OCI-M2 (cell line): Measurements from ENCODE around the gene PTDSS2.

Experiments
- DNase-seq: peaks from one replicate; lab custom pipeline; 2025; ENCODE audit not compliant: unreplicated experiment; lab: John Stamatoyannopoulos, UW

PTDSS2 gene

DNA sequence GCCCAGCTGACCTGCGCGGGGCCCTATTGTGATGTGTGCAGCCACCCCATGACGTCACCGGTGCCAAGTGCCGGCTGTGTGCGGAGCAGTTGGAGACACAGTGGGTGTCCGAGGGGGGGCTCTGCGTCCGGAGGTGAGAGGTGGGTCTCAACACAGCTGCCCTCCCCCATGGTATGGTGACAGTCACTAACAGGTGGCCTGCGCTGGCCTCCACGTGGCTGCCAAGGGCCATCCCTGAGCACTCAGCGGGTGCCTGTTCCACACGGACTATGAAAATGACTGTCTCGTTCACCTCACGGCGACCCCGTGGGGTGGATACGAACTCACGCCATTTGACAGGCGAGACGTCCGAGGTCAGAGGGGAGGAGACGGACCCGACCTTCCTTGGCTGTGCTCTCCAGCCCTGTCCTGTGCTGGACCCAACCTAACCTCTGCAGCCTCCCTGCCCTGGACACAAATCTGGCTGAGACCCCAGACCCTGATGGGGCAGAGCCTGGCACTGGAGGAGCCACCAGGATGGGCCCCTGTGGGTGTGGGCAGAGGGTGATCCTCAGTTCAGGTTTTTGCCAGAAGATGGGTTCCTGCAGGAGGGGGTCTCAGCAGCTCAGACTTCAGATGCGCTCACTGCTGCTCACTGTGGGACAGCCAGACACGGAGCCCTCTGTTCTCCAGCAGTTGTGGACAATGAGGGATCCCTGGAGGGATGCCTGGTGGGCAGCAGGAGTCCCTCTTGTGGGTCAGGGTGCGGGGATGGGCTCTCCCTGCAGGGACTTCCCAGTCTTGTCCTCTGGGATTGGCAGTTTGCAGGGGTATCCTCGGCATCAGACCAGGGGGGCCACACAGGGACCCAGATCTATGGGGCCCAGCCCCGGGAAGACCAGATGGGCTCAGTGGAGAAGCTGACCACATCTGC is 79.0 kb downstream of the PTDSS2 start:
- no peak for DNase-seq

DNA sequence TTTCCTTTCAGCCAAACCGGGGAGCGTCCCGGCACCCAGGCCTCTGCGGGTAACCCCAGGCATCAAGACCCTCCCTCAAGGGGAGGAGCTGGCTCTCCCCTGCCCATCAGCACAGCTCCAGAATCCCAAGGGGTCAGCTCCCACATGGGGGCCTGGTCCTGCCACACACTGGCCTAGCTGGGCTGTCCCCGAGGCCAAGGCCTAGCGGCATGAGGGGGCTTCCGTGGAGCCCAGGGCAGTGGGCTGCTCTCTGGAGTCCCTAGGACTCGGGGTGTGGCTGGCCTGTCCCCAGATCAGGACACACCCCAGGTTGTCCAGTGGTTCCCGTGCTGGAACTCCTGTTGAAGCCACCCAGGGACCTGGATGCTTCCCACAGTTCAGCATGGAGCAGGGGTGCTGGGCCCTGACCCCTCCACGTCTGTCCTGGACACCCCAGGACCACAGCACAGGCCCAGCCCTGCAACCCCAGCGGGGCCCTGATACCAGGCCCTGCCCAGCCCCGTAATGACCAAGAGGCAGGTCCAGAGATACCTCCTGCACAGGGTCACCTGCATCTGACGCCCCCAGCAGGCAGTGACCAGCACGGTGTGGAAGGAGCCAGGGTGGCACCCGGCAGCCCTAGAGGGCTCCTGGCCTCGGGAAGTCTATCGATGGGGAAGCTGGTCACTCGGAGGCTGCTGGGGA is 79.8 kb downstream of the PTDSS2 start:
- DNase-seq = no peak

DNA sequence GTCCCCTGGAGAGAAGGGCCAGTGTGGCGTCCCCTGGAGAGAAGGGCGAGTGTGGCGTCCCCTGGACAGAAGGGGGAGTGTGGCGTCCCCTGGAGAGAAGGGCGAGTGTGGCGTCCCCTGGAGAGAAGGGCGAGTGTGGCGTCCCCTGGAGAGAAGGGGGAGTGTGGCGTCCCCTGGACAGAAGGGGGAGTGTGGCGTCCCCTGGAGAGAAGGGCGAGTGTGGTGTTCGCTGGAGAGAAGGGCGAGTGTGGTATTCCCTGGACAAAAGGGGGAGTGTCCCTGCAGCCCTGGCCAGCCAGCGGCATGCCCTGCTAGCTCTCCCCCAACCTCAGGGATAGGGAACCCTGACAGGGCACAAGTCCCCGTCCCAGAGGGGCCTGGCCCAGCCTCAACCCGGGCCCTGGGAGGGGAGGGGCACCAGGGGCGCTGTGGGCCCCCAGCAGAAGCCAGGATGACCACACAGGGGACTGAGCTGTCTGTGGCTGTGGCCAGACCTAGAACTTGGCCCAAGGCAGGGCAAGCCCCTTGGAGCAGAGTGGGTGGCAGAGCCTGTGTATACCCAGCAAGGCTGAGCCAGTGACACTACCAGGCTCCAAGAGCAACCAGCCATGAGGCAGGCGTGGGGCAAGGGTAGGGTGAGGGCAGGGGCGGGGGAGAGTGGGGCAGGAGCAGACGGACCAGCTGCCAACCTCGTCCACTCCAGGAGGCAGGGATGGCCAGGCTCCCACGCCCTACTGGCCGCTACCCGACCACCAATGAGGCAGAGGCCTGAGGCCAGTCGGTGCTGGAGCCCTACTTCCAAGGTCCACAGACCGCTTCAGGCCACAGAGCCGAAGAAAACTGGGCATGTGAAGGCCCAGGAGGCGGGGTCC is 81.1 kb downstream of the PTDSS2 start:
- no peak for DNase-seq

DNA sequence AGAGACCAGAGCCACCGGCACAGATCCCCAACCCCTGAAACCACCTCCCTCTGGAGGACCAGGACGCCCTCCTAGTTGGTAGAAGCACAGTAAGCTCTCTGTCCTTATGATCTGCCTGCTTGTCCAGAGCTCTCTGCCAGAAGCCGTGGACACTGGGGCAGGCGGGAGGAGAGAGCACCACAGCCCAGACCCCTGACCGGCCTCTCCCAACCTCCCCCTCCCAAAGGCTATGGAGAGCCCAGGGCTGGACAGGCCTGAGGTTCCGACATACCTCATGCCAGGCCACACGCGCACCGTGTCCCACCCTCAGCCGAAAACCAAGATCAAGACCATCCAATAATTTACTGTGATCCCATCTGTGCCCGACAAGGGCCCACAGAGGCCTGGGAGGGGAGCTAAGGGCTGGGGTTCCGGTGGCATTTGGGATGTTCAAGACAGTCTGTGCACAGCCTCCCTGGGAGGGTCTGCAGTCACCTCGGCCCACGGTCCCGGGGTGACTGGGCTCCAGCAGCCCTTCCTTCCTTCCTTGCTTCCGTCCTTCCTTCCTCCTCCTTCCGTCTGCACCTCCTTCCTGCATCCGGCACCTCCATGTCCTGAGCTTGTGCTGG is 81.9 kb downstream of the PTDSS2 start:
- no peak for DNase-seq

DNA sequence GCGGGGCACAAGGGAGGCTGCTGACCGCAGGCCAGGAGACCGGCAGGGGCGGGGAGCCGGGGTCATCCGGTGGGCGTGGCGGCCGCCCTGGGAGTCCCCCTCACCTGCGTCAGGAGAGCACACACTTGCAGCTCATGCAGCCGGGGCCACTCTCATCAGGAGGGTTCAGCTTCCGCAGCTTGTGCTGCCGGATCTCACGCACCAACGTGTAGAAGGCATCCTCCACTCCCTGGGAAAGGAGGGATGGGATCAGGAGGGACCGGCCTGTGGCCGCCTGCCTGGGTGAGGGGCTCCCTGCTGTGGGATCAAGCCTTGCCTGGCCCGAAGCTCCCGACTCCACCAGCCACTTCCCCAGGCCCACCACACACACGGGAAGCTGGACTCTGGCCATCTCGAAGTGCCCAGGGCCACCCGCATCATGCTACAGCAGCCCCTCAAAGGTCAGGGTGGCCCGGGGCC is 82.5 kb downstream of the PTDSS2 start:
- DNase-seq = no peak

DNA sequence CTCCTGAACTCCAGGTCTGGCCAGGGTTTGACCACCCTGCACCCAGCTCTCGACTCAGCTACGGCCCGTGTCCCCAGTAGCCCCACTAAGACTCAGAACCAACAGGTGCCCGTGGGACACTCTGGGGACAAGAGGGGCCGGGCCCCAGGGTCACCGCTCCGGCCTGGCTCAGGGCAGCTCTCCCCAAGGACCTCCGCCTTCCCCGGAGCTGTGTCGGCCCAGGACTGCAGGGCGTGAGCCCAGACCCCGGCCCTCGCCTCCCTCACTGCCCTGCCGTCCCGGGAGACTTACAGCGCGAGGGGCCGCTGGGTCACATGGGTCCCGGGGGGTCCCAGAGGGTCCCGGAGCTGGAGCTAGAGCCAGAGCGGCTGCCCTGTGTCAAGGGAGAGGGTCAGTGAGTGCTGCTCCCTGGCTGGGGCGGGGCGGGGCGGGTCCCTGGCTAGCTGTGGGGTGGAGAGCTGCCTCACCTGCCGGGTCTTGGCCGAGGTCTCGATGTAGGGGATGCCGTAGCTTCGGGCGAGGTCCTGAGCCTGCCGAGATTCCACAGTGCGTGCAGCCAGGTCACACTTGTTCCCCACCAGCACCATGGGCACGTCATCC is 83.0 kb downstream of the PTDSS2 start:
- DNase-seq = no peak

DNA sequence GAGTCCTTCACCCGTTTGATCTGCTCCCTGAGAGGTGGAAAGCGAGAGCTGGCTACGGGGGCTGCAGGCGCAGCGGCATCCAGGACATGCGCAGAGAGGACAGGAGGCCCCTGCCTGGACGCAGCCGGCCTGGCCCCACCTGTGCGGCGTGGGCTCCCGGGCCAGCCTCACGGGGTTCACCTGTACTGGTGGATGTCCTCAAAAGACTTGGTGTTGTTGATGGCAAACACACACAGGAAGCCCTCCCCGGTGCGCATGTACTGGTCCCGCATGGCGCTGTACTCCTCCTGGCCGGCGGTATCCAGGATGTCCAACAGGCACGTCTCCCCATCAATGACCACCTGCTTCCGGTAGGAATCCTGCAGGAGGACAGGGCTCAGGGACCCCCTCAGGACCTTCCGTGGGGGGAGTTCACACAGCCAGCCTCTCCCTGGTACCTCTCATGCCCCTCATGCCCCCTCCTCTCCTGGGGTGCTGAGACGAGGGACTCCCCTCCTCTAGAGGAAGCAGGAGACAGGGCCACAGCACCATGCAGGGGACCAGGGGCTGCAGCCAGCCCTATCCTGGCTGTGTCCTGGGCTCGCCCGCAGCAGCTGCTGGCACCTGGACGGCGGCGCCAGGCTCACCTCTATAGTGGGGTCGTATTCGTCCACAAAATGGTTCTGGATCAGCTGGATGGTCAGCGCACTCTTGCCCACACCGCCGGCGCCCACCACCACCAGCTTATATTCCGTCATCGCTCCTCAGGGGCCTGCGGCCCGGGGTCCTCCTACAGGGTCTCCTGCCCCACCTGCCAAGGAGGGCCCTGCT is 83.7 kb downstream of the PTDSS2 start:
- no peak for DNase-seq

DNA sequence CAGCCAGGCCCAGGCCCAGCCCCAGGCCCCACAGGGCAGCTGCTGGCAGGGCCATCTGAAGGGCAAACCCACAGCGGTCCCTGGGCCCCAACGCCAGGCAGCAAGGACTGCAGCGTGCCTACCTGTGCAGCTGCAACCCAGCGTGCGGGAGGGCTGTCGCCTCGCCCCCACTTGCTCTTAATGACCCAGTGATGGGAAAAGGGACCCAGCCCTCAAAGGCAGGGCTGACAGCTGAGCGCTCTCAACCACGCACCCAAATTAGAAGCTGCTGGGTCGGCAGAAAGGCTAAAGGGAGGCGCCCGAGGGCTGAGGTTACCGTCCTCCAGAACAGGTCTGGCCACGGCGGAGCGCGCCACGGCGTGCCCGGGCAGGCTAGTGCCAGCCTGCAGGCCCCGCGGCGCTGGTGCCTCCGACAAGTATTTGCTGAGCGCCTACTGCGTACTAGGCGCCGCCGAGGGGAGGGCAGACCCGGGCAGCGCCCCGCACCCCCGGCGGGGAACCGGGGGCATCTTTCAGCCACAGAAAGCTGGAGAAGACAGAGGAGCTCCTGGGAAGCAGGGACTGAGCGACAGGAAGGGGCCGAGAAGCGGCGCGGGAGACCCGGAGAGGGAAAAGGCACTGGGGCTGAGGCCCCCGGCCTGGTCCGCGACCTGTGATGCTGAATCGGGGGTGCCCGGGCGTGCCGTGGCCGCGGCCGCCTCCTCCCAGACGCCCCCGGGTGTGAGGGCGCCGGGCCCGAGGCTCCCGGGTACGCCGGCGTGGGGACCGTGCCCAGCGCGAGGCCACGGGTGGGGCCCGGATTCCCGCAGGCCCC is 84.5 kb downstream of the PTDSS2 start:
- no peak for DNase-seq

DNA sequence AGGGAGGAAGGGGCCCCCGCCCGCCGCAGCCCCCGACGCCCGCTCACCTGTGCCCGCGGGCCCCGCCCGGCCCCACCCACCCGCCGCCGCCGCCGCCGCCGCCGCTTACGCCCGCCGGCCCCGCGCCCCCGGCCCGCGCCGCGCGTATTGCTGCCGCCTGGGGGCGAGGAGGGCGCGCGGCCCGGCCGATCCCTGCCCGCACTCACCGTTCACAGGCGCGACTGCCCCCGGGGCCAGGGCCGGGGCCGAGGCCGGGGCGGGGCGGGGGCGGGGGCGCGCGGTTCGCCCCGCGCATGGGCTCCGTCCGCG is 85.1 kb downstream of the PTDSS2 start:
- DNase-seq = no peak

DNA sequence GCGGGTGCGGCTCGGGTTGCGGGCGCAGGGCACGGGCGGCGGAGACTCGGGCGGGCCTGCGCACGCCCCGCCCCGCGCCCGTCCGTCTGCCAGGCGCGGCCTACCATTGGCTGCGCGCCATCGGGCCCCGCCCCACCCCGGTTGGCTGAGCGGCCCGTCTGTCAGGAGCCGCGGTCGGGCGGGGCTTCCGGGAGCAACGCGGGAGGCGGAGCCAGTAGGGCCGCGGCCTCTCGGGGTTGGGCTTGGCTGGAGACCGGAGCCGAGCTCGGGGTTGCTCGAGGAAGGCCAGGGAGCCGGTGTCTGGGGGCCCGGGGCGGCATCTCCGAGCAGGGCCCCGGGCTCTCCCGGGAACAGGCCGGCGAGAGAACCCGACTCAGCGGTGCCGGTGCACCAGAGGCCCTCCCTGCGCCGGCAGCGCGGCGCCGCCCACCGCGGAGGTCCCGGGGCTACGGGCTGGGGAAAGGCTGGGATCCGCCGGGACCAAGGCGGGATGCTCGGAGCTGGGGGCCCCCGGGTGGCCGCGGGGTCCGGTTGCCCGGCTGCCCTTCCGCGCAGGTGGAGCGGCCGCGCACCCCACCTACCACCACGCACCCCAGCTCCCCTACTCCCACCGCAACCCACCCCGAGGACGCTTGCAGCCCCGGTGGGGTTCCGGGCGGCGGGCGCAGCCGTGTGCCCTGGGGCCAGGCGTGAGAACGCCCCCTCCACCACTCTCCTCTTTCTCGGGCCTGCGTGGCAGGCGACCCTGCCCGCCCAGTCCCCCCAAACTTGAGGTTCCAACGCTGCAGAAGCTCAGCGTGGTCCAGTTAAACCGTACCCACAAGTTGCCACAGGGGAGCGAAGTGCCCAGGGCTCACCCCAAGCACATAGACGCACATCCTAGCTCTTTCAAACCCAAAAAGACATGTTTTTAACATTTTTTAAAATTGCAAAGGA is 85.7 kb downstream of the PTDSS2 start, which contains the start of gene HRAS:
TSS of gene HRAS (minus strand) at position 58 of the 936 bp plus-strand sequence.
- peak; percentile 62 for DNase-seq

DNA sequence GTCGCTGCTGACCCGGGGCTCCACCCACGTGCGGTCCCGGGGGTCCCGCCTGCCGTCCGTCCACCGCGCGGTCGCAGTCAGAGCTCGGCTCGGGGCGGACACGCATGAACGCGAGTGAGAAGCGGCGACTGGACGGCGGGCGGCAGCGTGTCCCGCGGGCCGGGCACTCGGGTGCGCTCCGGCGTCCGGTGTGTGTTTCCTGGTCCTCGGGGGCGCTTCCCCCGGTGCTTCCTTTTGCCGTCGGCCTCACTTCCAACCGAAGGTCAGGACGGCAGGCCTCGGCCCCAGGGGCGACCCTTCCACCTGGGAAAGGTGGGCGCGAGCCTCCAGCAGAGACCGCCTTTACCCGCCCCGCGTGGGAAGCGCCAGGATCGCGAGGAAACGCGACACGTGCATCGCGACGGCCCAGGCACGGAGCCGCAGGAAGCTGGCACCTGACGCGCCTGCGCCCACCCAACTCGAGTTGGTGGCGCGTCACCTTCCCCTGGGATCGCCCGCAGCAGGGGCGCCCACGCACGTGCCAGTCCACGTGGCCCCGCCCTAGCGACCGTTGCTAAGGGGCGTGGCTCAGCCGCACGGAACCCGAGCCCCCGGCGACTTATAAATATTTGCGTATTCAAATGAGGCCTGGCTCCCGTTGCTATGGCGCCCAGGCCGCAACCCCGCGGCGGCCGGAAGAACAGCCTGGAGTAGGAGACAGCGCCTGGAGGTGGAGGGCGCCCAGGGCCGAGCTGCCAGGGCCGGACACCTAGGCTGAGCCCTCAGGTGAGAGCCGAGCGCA is 87.0 kb downstream of the PTDSS2 start, which contains the start of gene LRRC56:
TSS of gene LRRC56 (plus strand) at position 687 of the 781 bp plus-strand sequence. CDS start 3,158 bp downstream, outside the sequence.
- DNase-seq = peak; percentile 45

DNA sequence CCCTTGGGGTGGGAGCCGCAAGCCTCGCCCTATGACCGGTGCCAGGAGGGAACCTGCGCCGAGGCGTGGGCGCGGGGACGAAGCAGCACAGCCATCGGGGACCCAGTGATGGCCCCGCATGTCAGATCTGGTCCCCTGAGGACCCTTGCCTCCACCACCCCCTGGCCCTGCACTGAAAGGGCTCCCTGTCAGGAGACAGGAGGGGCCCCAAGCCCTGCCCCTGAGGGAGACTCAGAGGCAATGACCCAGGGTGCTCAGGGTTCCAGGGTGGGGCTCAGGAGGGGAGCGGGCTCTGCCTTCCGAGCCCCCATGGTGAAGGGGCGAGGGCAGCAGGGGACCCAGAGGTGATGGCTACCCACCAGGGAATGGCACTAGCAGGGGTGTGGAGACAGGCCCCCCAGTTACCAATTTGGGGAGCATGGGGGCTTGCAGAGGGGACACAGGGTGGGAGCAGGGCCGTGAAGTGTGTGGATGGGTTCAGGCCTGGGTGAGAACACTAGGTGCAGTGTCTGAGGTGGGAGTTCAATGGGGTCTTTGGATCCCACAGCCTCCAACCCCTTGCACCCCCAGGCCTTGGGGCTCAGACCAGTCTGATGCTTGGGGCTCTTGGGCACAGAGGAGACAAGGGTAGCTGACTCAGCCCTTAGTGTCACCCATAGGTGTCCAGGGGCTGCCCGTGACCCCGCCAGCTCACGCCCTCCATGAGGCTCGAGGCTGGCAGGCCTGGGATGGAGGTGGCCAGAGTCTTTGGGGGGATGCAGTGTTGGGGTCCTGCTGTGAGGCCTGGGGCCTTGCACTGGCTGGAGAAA is 87.7 kb downstream of the PTDSS2 start:
- no peak for DNase-seq

DNA sequence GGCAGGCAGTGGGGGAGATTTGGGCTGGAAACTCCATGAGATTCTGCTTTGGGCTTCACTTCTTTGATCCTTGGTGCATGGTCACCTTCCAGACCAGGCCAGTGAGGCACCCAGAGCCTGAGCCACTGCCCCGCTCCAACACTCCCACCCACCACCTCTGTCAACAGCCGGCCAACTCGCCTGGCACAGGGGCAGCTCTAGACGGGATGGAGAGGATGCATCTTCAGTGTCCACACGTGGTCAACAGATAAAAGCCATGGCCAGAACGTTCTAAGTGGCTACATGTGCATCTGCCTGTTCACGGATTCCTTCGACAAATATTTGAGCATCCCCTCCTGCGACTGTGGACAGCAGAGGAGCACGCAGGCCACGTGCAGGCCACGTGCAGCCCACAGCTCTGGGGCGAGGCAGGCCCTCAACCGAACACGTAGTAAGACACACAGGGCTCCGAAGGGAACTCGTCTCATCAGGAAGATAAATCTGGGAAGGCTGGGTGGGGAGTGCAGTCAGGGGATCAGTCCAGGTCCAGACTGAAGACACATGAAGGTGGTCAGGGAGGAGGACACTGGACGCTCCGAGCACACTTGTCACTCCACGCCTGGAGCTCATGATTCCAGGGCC is 88.5 kb downstream of the PTDSS2 start:
- no peak for DNase-seq

DNA sequence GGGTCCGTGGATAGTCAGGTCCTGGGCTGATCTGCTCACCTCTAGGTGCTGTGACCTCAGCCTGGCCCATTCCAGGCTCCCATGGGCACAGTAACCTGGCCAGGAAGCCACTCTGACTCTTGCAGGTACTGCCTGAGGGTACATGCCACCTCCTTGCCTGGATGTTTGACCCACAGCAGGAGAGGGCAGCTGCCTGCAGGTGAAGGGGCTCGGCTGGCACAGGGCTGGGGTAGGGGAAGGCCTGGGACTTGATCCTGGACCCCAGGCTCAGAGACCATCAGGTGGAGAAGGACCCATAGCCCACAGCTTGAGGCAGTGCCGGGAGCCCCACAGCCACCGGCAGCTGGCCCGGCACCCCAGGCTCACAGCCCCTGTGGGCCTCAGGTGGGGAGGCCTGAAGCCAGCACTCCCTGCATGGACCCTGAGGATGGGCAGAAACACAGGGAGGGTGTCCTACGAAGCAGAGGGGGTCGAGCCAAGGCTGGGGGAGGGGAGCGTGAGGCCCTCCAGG is 89.9 kb downstream of the PTDSS2 start:
- DNase-seq = no peak
